Measurements from ENCODE around the gene MRTFA.
"Not testable (repeated sequence)": the region's sequence is repeated elsewhere in the genome, so short reads cannot be mapped to it uniquely, and the experiment has no call there.

MRTFA gene

DNA sequence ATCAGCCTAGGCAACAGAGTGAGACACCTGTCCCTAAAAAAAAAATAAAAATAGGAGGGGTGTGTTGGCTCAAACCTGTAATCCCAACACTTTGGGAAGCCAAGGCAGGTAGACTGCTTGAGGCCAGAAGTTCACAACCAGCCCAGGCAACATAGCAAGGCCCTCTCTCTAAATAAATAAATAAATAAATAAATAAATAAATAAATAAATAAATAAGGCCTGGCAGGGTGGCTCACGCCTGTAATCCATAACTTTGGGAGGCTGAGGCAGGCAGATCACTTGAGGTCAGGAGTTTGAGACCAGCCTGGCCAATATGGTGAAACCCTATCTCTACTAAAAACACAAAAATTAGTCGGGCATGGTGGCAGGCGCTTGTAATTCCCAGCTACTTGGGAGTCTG is 11.2 kb downstream of the MRTFA start:
- not testable (repeated sequence) for H3K36me3 ChIP-seq (ENCODE audit: insufficient read depth, low read length); H3K4me3 ChIP-seq (ENCODE audit: low read depth in 1 of 2, low read length in 2 of 2); H3K9ac ChIP-seq (ENCODE audit: low read length); H3K27me3 ChIP-seq (ENCODE audit: control insufficient read depth in 1 of 2, insufficient read depth in 2 of 2, low read length in 2 of 2); H3K9me3 ChIP-seq (ENCODE audit: low read length); H3K27ac ChIP-seq (ENCODE audit: low read depth, low read length)
- H3K4me1 ChIP-seq (ENCODE audit: insufficient read depth, low read length): peaks cover 15% of the 10 kb centered on the region

GRCh38 chr22:40624770-40625169 is 11.7 kb downstream of the MRTFA start:
- peaks cover 15% of the 10 kb centered on the region for H3K4me1 ChIP-seq (ENCODE audit: insufficient read depth, low read length)
- no peak overlapping the region for H3K4me3 ChIP-seq (ENCODE audit: low read depth in 1 of 2, low read length in 2 of 2)
- no peak overlapping the region for H3K27ac ChIP-seq (ENCODE audit: low read depth, low read length)
- no peak overlapping the region for H3K9ac ChIP-seq (ENCODE audit: low read length)
- H3K27me3 ChIP-seq (ENCODE audit: control insufficient read depth in 1 of 2, insufficient read depth in 2 of 2, low read length in 2 of 2): no peaks in the 10 kb centered on the region
- H3K36me3 ChIP-seq (ENCODE audit: insufficient read depth, low read length): no peaks in the 10 kb centered on the region
- no peaks in the 10 kb centered on the region for H3K9me3 ChIP-seq (ENCODE audit: low read length)

GRCh38 chr22:40621309-40622151 is 15.0 kb downstream of the MRTFA start:
- Histone ChIP-seq H3K4me1 (ENCODE audit: insufficient read depth, low read length) (peaks cover 8% of the 10 kb centered on the region), H3K27ac (ENCODE audit: low read depth, low read length) (no peak overlapping the region)

GRCh38 chr22:40620464-40621046 is 16.0 kb downstream of the MRTFA start:
- Histone ChIP-seq H3K4me1 (ENCODE audit: insufficient read depth, low read length) (peaks cover 8% of the 10 kb centered on the region), H3K9me3 (ENCODE audit: low read length) (no peaks in the 10 kb centered on the region), H3K36me3 (ENCODE audit: insufficient read depth, low read length) (no peaks in the 10 kb centered on the region), H3K27me3 (ENCODE audit: control insufficient read depth in 1 of 2, insufficient read depth in 2 of 2, low read length in 2 of 2) (no peaks in the 10 kb centered on the region), H3K27ac (ENCODE audit: low read depth, low read length) (no peak overlapping the region), H3K4me3 (ENCODE audit: low read depth in 1 of 2, low read length in 2 of 2) (no peak overlapping the region), H3K9ac (ENCODE audit: low read length) (no peak overlapping the region)

More at GRCh38 chr22:40621309-40622151, 15.0 kb downstream of the MRTFA start:
- no peak overlapping the region for H3K4me3 ChIP-seq (ENCODE audit: low read depth in 1 of 2, low read length in 2 of 2)
- no peaks in the 10 kb centered on the region for H3K9me3 ChIP-seq (ENCODE audit: low read length)
- H3K27me3 ChIP-seq (ENCODE audit: control insufficient read depth in 1 of 2, insufficient read depth in 2 of 2, low read length in 2 of 2): no peaks in the 10 kb centered on the region
- no peaks in the 10 kb centered on the region for H3K36me3 ChIP-seq (ENCODE audit: insufficient read depth, low read length)
- no peak overlapping the region for H3K9ac ChIP-seq (ENCODE audit: low read length)

GRCh38 chr22:40618400-40618799 is 18.1 kb downstream of the MRTFA start:
- Histone ChIP-seq H3K4me1 (ENCODE audit: insufficient read depth, low read length) (peaks cover 3% of the 10 kb centered on the region), H3K9ac (ENCODE audit: low read length) (no peak overlapping the region), H3K36me3 (ENCODE audit: insufficient read depth, low read length) (no peaks in the 10 kb centered on the region), H3K4me3 (ENCODE audit: low read depth in 1 of 2, low read length in 2 of 2) (no peak overlapping the region), H3K27me3 (ENCODE audit: control insufficient read depth in 1 of 2, insufficient read depth in 2 of 2, low read length in 2 of 2) (no peaks in the 10 kb centered on the region), H3K9me3 (ENCODE audit: low read length) (no peaks in the 10 kb centered on the region), H3K27ac (ENCODE audit: low read depth, low read length) (no peak overlapping the region)

- Histone ChIP-seq H3K36me3 (ENCODE audit: insufficient read depth, low read length) (no peaks in the 10 kb centered on the region), H3K9ac (ENCODE audit: low read length) (no peak overlapping the region), H3K27ac (ENCODE audit: low read depth, low read length) (no peak overlapping the region), H3K4me1 (ENCODE audit: insufficient read depth, low read length) (peaks cover 11% of the 10 kb centered on the region), H3K9me3 (ENCODE audit: low read length) (no peaks in the 10 kb centered on the region), H3K4me3 (ENCODE audit: low read depth in 1 of 2, low read length in 2 of 2) (no peak overlapping the region), H3K27me3 (ENCODE audit: control insufficient read depth in 1 of 2, insufficient read depth in 2 of 2, low read length in 2 of 2) (no peaks in the 10 kb centered on the region)
These were observed 19.9 kb downstream of the MRTFA start for GRCh38 chr22:40616578-40616977.

- Histone ChIP-seq H3K4me3 (ENCODE audit: low read depth in 1 of 2, low read length in 2 of 2) (no peak overlapping the region), H3K36me3 (ENCODE audit: insufficient read depth, low read length) (no peaks in the 10 kb centered on the region), H3K4me1 (ENCODE audit: insufficient read depth, low read length) (peaks cover 11% of the 10 kb centered on the region), H3K27me3 (ENCODE audit: control insufficient read depth in 1 of 2, insufficient read depth in 2 of 2, low read length in 2 of 2) (no peaks in the 10 kb centered on the region), H3K9ac (ENCODE audit: low read length) (no peak overlapping the region), H3K9me3 (ENCODE audit: low read length) (no peaks in the 10 kb centered on the region), H3K27ac (ENCODE audit: low read depth, low read length) (no peak overlapping the region)
These were observed 23.5 kb downstream of the MRTFA start for GRCh38 chr22:40613067-40613466.

GRCh38 chr22:40612291-40612751 is 24.2 kb downstream of the MRTFA start:
- no peak overlapping the region for H3K27ac ChIP-seq (ENCODE audit: low read depth, low read length)
- H3K9me3 ChIP-seq (ENCODE audit: low read length): no peaks in the 10 kb centered on the region
- H3K4me1 ChIP-seq (ENCODE audit: insufficient read depth, low read length): peaks cover 11% of the 10 kb centered on the region
- H3K27me3 ChIP-seq (ENCODE audit: control insufficient read depth in 1 of 2, insufficient read depth in 2 of 2, low read length in 2 of 2): no peaks in the 10 kb centered on the region
- H3K36me3 ChIP-seq (ENCODE audit: insufficient read depth, low read length): no peaks in the 10 kb centered on the region
- no peak overlapping the region for H3K4me3 ChIP-seq (ENCODE audit: low read depth in 1 of 2, low read length in 2 of 2)
- H3K9ac ChIP-seq (ENCODE audit: low read length): no peak overlapping the region

GRCh38 chr22:40611606-40612005 is 24.9 kb downstream of the MRTFA start:
- H3K9me3 ChIP-seq (ENCODE audit: low read length): no peaks in the 10 kb centered on the region
- H3K27ac ChIP-seq (ENCODE audit: low read depth, low read length): no peak overlapping the region
- no peaks in the 10 kb centered on the region for H3K27me3 ChIP-seq (ENCODE audit: control insufficient read depth in 1 of 2, insufficient read depth in 2 of 2, low read length in 2 of 2)
- H3K4me3 ChIP-seq (ENCODE audit: low read depth in 1 of 2, low read length in 2 of 2): no peak overlapping the region
- H3K9ac ChIP-seq (ENCODE audit: low read length): no peak overlapping the region
- no peaks in the 10 kb centered on the region for H3K36me3 ChIP-seq (ENCODE audit: insufficient read depth, low read length)
- peaks cover 11% of the 10 kb centered on the region for H3K4me1 ChIP-seq (ENCODE audit: insufficient read depth, low read length)

DNA sequence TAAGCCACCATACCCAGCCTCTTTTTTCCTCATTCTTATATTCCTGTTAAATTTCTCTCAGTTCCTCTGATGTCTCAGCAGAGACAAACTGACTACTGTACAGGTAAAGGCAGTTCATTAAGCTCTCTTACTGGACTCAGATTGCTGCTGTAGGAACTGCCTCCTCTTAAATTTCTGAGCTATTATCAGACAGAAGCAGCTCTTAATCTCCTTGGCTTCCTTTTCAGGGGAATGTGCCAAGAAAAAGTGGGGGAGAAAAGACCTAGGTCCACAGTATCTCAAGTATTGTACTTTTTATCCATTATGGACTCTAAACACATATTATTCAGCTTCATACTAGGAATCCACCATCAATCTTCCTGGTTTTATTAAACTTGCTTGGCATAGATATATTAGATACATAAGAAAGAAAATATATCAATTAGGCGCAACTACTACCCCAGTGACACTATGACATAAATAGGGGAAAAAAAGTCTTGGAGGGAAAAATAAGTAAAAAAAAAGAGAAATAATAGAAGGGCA is 26.1 kb downstream of the MRTFA start:
- Histone ChIP-seq H3K27me3 (ENCODE audit: control insufficient read depth in 1 of 2, insufficient read depth in 2 of 2, low read length in 2 of 2) (no peaks in the 10 kb centered on the region), H3K9ac (ENCODE audit: low read length) (no peak overlapping the region), H3K36me3 (ENCODE audit: insufficient read depth, low read length) (no peaks in the 10 kb centered on the region), H3K27ac (ENCODE audit: low read depth, low read length) (no peak overlapping the region), H3K4me3 (ENCODE audit: low read depth in 1 of 2, low read length in 2 of 2) (no peak overlapping the region), H3K9me3 (ENCODE audit: low read length) (no peaks in the 10 kb centered on the region), H3K4me1 (ENCODE audit: insufficient read depth, low read length) (peaks cover 22% of the 10 kb centered on the region)

DNA sequence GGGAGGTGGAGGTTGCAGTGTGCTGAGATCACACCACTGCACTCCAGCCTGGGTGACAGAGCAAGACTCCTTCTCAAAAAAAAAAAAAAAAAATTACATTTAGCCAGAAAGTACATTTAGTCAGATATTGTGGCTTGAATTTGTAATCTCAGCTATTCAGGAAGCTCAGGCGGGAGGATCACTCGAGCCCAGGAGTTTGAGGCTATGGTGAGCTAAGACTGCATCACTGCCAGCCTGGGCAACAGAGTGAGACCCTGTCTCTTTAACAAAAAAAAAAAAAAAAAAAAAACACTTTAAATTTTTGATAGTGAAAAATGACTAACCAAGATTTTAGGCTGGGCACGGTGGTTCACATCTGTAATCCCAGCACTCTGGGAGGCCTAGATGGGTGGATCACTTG is 27.3 kb downstream of the MRTFA start:
- no peak overlapping the region for H3K4me3 ChIP-seq (ENCODE audit: low read depth in 1 of 2, low read length in 2 of 2)
- H3K4me1 ChIP-seq (ENCODE audit: insufficient read depth, low read length): peaks cover 22% of the 10 kb centered on the region

More for the DNA sequence above, 27.3 kb downstream of the MRTFA start:
- H3K36me3 ChIP-seq (ENCODE audit: insufficient read depth, low read length): no peaks in the 10 kb centered on the region
- H3K9ac ChIP-seq (ENCODE audit: low read length): no peak overlapping the region
- no peak overlapping the region for H3K27ac ChIP-seq (ENCODE audit: low read depth, low read length)
- no peaks in the 10 kb centered on the region for H3K9me3 ChIP-seq (ENCODE audit: low read length)
- H3K27me3 ChIP-seq (ENCODE audit: control insufficient read depth in 1 of 2, insufficient read depth in 2 of 2, low read length in 2 of 2): no peaks in the 10 kb centered on the region

Measured in muscle layer of colon (tissue), 2 donors.